ENCODE results near the gene POLG2.

DNA sequence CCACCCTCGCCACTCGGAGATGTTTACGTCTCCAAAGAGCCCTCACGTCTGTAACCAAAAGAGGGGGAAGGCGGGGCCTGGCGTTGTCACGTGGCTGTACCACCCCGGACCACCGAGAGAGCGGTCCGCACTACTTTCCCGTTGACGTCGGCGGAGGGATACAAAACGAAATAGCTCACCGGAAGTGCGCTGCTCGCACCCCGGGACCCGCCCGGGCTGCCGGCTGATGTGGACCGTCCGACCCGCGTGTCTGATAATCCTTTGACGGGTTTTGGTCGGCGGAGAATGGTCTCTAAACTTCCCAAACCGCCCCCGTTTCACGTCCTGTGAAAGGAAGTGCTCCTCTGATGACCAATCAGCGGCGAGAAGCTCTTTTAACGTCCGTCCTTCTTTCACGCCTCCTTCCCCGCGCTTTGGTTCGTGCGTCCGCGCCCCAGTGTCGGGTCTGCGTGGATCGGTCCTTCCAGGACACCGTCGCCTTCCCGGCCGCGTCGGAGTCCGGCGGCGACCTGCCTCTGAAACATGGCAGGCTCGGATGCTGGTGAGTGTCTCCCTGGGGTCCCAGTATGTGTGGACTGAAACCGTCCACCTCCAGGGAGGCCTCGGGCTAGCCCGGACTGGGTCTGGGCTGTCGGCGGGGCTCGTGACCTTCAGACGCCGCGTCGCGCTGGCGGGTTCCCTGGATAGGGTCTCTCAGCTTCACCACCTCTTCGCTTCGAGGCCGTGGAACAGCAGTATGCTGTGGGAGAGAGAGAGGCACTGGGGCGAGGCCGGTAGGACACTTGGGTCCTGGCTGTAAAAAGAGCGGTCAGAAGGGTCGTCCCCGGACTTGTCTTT lies 9.9 kb upstream of the POLG2 start, which contains the start of gene CEP95:
- peak; percentile 88 for TF ChIP-seq POLR2A (IDR thresholded peaks at IDR 0.05; ENCODE audit: low read length)
- no peak for TF ChIP-seq GATA1 (IDR thresholded peaks at IDR 0.05; ENCODE audit: low read depth, low read length)

All from erythroblast (primary cell).